Smooth muscle cell (in vitro differentiated cells): ENCODE measurements around the gene GBA3. TPM values are rescaled to one million over a fixed set of nuclear protein-coding genes. Genes with fewer than 3 reads are reported as not detected.

Experiments
- DNase-seq: peaks from one replicate; lab custom pipeline; 2025; ENCODE audit not compliant: unreplicated experiment; lab: John Stamatoyannopoulos, UW
- H2AFZ ChIP-seq: fragments of 200-600 bp; sonication (generic); 2 replicates; pipeline ENCODE4 v1.6.0; 2016; ENCODE audit warnings: antibody characterized with exemption, low read depth, mild to moderate bottlenecking
- H3F3A ChIP-seq: fragments of 200-600 bp; sonication (generic); 2 replicates; pipeline ENCODE4 v1.6.0; 2017; ENCODE audit warnings: antibody characterized with exemption, low read depth
- H3K27ac ChIP-seq: fragments of 200-600 bp; sonication (generic); 2 replicates; pipeline ENCODE4 v1.5.1; 2016; ENCODE audit warnings: low read depth, mild to moderate bottlenecking
- H3K27me3 ChIP-seq: fragments of 200-600 bp; sonication (generic); 2 replicates; pipeline ENCODE4 v1.6.1; 2016; ENCODE audit warnings: low read depth, mild to moderate bottlenecking
- H3K36me3 ChIP-seq: fragments of 200-600 bp; sonication (generic); 2 replicates; pipeline ENCODE4 v1.5.1; 2016; ENCODE audit warnings: low read depth
- H3K4me1 ChIP-seq: fragments of 200-600 bp; sonication (generic); 2 replicates; pipeline ENCODE4 v1.5.1; 2016; ENCODE audit warnings: low read depth
- H3K4me2 ChIP-seq: fragments of 200-600 bp; sonication (generic); 2 replicates; pipeline ENCODE4 v1.6.0; 2016; ENCODE audit warnings: mild to moderate bottlenecking
- H3K4me3 ChIP-seq: fragments of 200-600 bp; sonication (generic); 2 replicates; pipeline ENCODE4 v1.5.1; 2016; ENCODE audit warnings: mild to moderate bottlenecking
- H3K79me2 ChIP-seq: fragments of 200-600 bp; sonication (generic); 2 replicates; pipeline ENCODE4 v1.6.0; 2016; ENCODE audit warnings: low read depth, mild to moderate bottlenecking
- H3K9ac ChIP-seq: fragments of 200-600 bp; sonication (generic); 2 replicates; pipeline ENCODE4 v1.6.0; 2016; ENCODE audit warnings: low read depth
- H3K9me3 ChIP-seq: fragments of 200-600 bp; sonication (generic); replicated peaks from 2 replicates; pipeline ENCODE4 v1.5.1; 2016; ENCODE audit warnings: low read depth
- H4K20me1 ChIP-seq: fragments of 200-600 bp; sonication (generic); 2 replicates; pipeline ENCODE4 v1.6.0; 2016; ENCODE audit warnings: low read depth
- WGBS: methylation state at CpG from one replicate; pipeline ENCODE4 v1.1.7; 2016; ENCODE audit warnings: low lambda C conversion rate; 5-methylcytosine and 5-hydroxymethylcytosine counted together
- polyA plus RNA-seq: library from polyadenylated mRNA; unstranded; fragments of >200 nt; fragmentation: Nextera tagmentation; extraction: Ambion mirVana; gene quantifications from 2 replicates; pipeline ENCODE4 v1.2.1, GENCODE V29; 2016
- total RNA-seq: library from RNA; depleted of rRNA; stranded (reverse); fragments of >200 nt; gene quantifications from 2 replicates; pipeline ENCODE4 v1.2.3, GENCODE V29; 2014
- TF ChIP-seq, protein P1 (sequence below): fragments of 200-600 bp; sonication (generic); IDR thresholded peaks from 2 replicates; pipeline ENCODE4 v1.5.1; 2017; ENCODE audit warnings: borderline replicate concordance, mild to moderate bottlenecking, antibody characterized with exemption; ENCODE audit not compliant: insufficient read depth, poor library complexity, severe bottlenecking

Gene GBA3
- total and polyA plus RNA-seq, 2 experiments from 2014 or later, result not detected

- Histone ChIP-seq H3K79me2 (no peaks in the 10 kb centered on the region), H3F3A (no peaks in the 10 kb centered on the region), H3K27me3 (no peaks in the 10 kb centered on the region), H4K20me1 (no peaks in the 10 kb centered on the region), H3K27ac (no peak overlapping the region), H3K9ac (no peak overlapping the region), H3K9me3 (no peaks in the 10 kb centered on the region), H3K4me2 (no peak overlapping the region), H3K36me3 (no peaks in the 10 kb centered on the region), H3K4me3 (no peak overlapping the region), H3K4me1 (no peaks in the 10 kb centered on the region), H2AFZ (no peak overlapping the region)
- TF ChIP-seq, protein P1, sequence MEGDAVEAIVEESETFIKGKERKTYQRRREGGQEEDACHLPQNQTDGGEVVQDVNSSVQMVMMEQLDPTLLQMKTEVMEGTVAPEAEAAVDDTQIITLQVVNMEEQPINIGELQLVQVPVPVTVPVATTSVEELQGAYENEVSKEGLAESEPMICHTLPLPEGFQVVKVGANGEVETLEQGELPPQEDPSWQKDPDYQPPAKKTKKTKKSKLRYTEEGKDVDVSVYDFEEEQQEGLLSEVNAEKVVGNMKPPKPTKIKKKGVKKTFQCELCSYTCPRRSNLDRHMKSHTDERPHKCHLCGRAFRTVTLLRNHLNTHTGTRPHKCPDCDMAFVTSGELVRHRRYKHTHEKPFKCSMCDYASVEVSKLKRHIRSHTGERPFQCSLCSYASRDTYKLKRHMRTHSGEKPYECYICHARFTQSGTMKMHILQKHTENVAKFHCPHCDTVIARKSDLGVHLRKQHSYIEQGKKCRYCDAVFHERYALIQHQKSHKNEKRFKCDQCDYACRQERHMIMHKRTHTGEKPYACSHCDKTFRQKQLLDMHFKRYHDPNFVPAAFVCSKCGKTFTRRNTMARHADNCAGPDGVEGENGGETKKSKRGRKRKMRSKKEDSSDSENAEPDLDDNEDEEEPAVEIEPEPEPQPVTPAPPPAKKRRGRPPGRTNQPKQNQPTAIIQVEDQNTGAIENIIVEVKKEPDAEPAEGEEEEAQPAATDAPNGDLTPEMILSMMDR, result no peak
- 63% methylated on average over 2 of the region's 2 CpGs for WGBS
- no peak for DNase-seq
Measured at GRCh38 chr4:22850630-22851029, 157.9 kb downstream of the GBA3 start.

- DNase-seq, result no peak
- peaks cover 9% of the 10 kb centered on the region for H3K27me3 ChIP-seq
- no peaks in the 10 kb centered on the region for H3F3A ChIP-seq
- H3K4me1 ChIP-seq, result no peaks in the 10 kb centered on the region
- H3K79me2 ChIP-seq, result no peaks in the 10 kb centered on the region
- H3K9ac ChIP-seq, result no peak overlapping the region
- H3K4me3 ChIP-seq, result no peak overlapping the region
- TF ChIP-seq, protein P1, result no peak
- H2AFZ ChIP-seq, result no peak overlapping the region
- H4K20me1 ChIP-seq, result no peaks in the 10 kb centered on the region
- H3K36me3 ChIP-seq, result no peaks in the 10 kb centered on the region
- 98% methylated on average over 2 of the region's 2 CpGs for WGBS
- no peak overlapping the region for H3K27ac ChIP-seq
- H3K4me2 ChIP-seq, result no peak overlapping the region
- no peaks in the 10 kb centered on the region for H3K9me3 ChIP-seq
Measured at GRCh38 chr4:22857411-22857810, 164.7 kb downstream of the GBA3 start.

DNA sequence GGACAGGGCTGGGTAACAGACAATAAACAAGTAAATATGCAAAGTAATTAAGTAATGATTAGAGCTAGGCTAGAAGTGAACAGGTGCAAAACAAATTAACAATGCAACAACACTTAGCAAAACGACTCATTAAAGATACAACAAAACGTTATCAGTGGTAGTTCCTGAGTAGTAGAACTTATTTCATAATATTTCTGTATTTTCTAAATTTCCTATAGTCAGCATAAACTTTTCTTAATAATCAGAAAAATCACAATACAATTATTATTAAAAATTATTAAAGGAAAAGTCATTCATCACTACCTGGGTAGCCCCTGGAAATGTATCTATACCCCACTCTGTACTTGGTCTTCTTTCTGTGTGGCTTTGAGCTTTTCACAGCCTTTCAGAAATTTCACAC, 166.6 kb downstream of the GBA3 start:
- Histone ChIP-seq H3K4me1 (no peaks in the 10 kb centered on the region), H3K9me3 (no peaks in the 10 kb centered on the region), H3K27ac (no peak overlapping the region), H3K9ac (no peak overlapping the region), H4K20me1 (no peaks in the 10 kb centered on the region), H3K36me3 (no peaks in the 10 kb centered on the region), H3K27me3 (peaks cover 9% of the 10 kb centered on the region), H2AFZ (no peak overlapping the region), H3F3A (no peaks in the 10 kb centered on the region), H3K4me3 (no peak overlapping the region), H3K4me2 (no peak overlapping the region), H3K79me2 (no peaks in the 10 kb centered on the region)
- WGBS, result 82% methylated on average over 2 of the region's 2 CpGs
- DNase-seq, result no peak
- TF ChIP-seq, protein P1, result no peak

Other genes starting within 250 kb of the GBA3 start
- 47.0 and 54.8 TPM in 2 replicates for gene ADGRA3, start 176.9 kb upstream of the GBA3 start, total RNA-seq
- gene ADGRA3, start 176.9 kb upstream of the GBA3 start, polyA plus RNA-seq, result 20.9 and 24.4 TPM in 2 replicates